Astrocyte (in vitro differentiated cells and primary cell): ENCODE measurements around the gene NOS1. TPM values are rescaled to one million over a fixed set of nuclear protein-coding genes. Genes with fewer than 3 reads are reported as not detected.

Experiments used
- DNase-seq: peaks from one replicate; pipeline ENCODE4 v3.0.0-alpha.2; 2010; ENCODE audit warnings: low read depth
- FAIRE-seq: peaks from 2 replicates; lab custom pipeline; 2011; peaks lifted over from hg19 to GRCh38; lab: Jason Lieb, UNC
- H2AFZ ChIP-seq: 2 replicates; pipeline ENCODE4 v1.6.0; 2012; ENCODE audit warnings: low read depth, low read length, inconsistent platforms
- H3K27ac ChIP-seq: 2 replicates; pipeline ENCODE4 v1.5.1; 2011; ENCODE audit warnings: low read depth, low read length, inconsistent platforms
- H3K27me3 ChIP-seq: 2 replicates; pipeline ENCODE4 v1.6.0; 2011; ENCODE audit warnings: low read length, inconsistent platforms; ENCODE audit not compliant: insufficient read depth
- H3K36me3 ChIP-seq: 2 replicates; pipeline ENCODE4 v1.5.1; 2011; ENCODE audit warnings: low read length, inconsistent platforms; ENCODE audit not compliant: insufficient read depth
- H3K4me1 ChIP-seq: 2 replicates; pipeline ENCODE4 v1.5.1; 2011; ENCODE audit warnings: low read length, inconsistent platforms; ENCODE audit not compliant: insufficient read depth
- H3K4me2 ChIP-seq: 2 replicates; pipeline ENCODE4 v1.6.0; 2012; ENCODE audit warnings: low read length, inconsistent platforms
- H3K4me3 ChIP-seq: 2 replicates; pipeline ENCODE4 v1.5.1; 2011; ENCODE audit warnings: low read depth, mild to moderate bottlenecking, low read length, inconsistent platforms; ENCODE audit not compliant: insufficient read depth
- H3K79me2 ChIP-seq: 2 replicates; pipeline ENCODE4 v1.6.0; 2012; ENCODE audit warnings: mild to moderate bottlenecking, low read length, inconsistent platforms; ENCODE audit not compliant: insufficient read depth
- H3K9ac ChIP-seq: 2 replicates; pipeline ENCODE4 v1.6.0; 2012; ENCODE audit warnings: mild to moderate bottlenecking, low read length, inconsistent platforms
- H3K9me3 ChIP-seq: 2 replicates; pipeline ENCODE4 v1.5.1; 2012; ENCODE audit warnings: low read depth, mild to moderate bottlenecking, low read length, inconsistent platforms; ENCODE audit not compliant: insufficient read depth
- H4K20me1 ChIP-seq: 2 replicates; pipeline ENCODE4 v1.6.0; 2012; ENCODE audit warnings: low read length, inconsistent platforms; ENCODE audit not compliant: insufficient read depth
- H3K27ac Mint-ChIP-seq: one replicate; pipeline ENCODE4 v1.8.0; 2021; ENCODE audit warnings: mild to moderate bottlenecking, mixed read lengths; ENCODE audit not compliant: unreplicated experiment
- H3K27me3 Mint-ChIP-seq: one replicate; pipeline ENCODE4 v1.8.0; 2021; ENCODE audit warnings: low read depth, mixed read lengths; ENCODE audit not compliant: unreplicated experiment
- H3K36me3 Mint-ChIP-seq: one replicate; pipeline ENCODE4 v1.8.0; 2021; ENCODE audit warnings: low read depth, mixed read lengths; ENCODE audit not compliant: unreplicated experiment
- H3K4me1 Mint-ChIP-seq: one replicate; pipeline ENCODE4 v1.8.0; 2021; ENCODE audit warnings: low read depth, mixed read lengths; ENCODE audit not compliant: unreplicated experiment
- H3K4me3 Mint-ChIP-seq: one replicate; pipeline ENCODE4 v1.8.0; 2021; ENCODE audit warnings: mild to moderate bottlenecking, moderate library complexity, mixed read lengths; ENCODE audit not compliant: unreplicated experiment
- H3K9me3 Mint-ChIP-seq: one replicate; pipeline ENCODE4 v1.8.0; 2021; ENCODE audit warnings: mild to moderate bottlenecking, mixed read lengths; ENCODE audit not compliant: unreplicated experiment
- CTCF ChIP-seq: IDR thresholded peaks from 2 replicates; pipeline ENCODE4 v1.5.1; 2011; ENCODE audit warnings: low read depth, mild to moderate bottlenecking, inconsistent platforms, low read length, moderate library complexity; ENCODE audit not compliant: insufficient read depth
- EZH2 ChIP-seq: IDR thresholded peaks from 2 replicates; pipeline ENCODE4 v1.6.1; 2012; ENCODE audit warnings: mild to moderate bottlenecking, low read length, inconsistent platforms; ENCODE audit not compliant: insufficient read depth
- total RNA-seq: library from RNA; stranded (reverse); gene quantifications from 2 replicates; pipeline ENCODE4 v1.2.1, GENCODE V29; 2021

Gene NOS1
- total RNA-seq, 1 donor from 2014 or later = 0.05 TPM

GRCh38 chr12:117167769-117168168 is 193.7 kb downstream of the NOS1 start:
- H3K9me3 Mint-ChIP-seq = no peaks in the 10 kb centered on the region
- TF ChIP-seq CTCF (no peak), EZH2 (no peak)
- H3K79me2 ChIP-seq = no peaks in the 10 kb centered on the region
- H3K36me3 ChIP-seq = peaks cover 37% of the 10 kb centered on the region
- no peak overlapping the region for H3K4me3 ChIP-seq
- H3K4me1 ChIP-seq = no peaks in the 10 kb centered on the region
- H3K9me3 ChIP-seq = no peaks in the 10 kb centered on the region
- no peak overlapping the region for H3K27ac Mint-ChIP-seq
- DNase-seq = no peak
- H3K4me1 Mint-ChIP-seq = no peaks in the 10 kb centered on the region
- no peak overlapping the region for H2AFZ ChIP-seq
- H3K4me3 Mint-ChIP-seq = no peak overlapping the region
- H3K36me3 Mint-ChIP-seq = peaks cover 22% of the 10 kb centered on the region
- no peaks in the 10 kb centered on the region for H3K27me3 Mint-ChIP-seq
- no peak overlapping the region for H3K27ac ChIP-seq
- H3K4me2 ChIP-seq = no peak overlapping the region
- no peak for FAIRE-seq
- no peak overlapping the region for H3K9ac ChIP-seq
- H4K20me1 ChIP-seq = peaks cover 4% of the 10 kb centered on the region
- H3K27me3 ChIP-seq = no peaks in the 10 kb centered on the region

GRCh38 chr12:117166107-117166506 is 195.3 kb downstream of the NOS1 start:
- Histone ChIP-seq H2AFZ (no peak overlapping the region), H3K9ac (no peak overlapping the region), H3K4me3 (no peak overlapping the region), H4K20me1 (peaks cover 4% of the 10 kb centered on the region), H3K36me3 (peaks cover 37% of the 10 kb centered on the region), H3K4me1 (no peaks in the 10 kb centered on the region), H3K27me3 (no peaks in the 10 kb centered on the region), H3K9me3 (no peaks in the 10 kb centered on the region), H3K79me2 (no peaks in the 10 kb centered on the region), H3K4me2 (no peak overlapping the region), H3K27ac (no peak overlapping the region)
- TF ChIP-seq EZH2 (no peak), CTCF (no peak)
- Mint-ChIP-seq H3K4me1 (no peaks in the 10 kb centered on the region), H3K9me3 (no peaks in the 10 kb centered on the region), H3K36me3 (peaks cover 27% of the 10 kb centered on the region), H3K27ac (no peak overlapping the region), H3K27me3 (no peaks in the 10 kb centered on the region), H3K4me3 (no peak overlapping the region)
- FAIRE-seq (no peak), DNase-seq (no peak)

GRCh38 chr12:117165342-117165741 is 196.1 kb downstream of the NOS1 start:
- Histone ChIP-seq H3K27ac (no peak overlapping the region), H3K36me3 (peaks cover 38% of the 10 kb centered on the region), H3K9ac (no peak overlapping the region), H3K4me1 (no peaks in the 10 kb centered on the region), H3K4me3 (no peak overlapping the region), H3K79me2 (no peaks in the 10 kb centered on the region), H3K27me3 (no peaks in the 10 kb centered on the region), H2AFZ (no peak overlapping the region), H4K20me1 (peaks cover 4% of the 10 kb centered on the region), H3K9me3 (no peaks in the 10 kb centered on the region), H3K4me2 (no peak overlapping the region)
- Mint-ChIP-seq H3K9me3 (no peaks in the 10 kb centered on the region), H3K36me3 (peaks cover 27% of the 10 kb centered on the region), H3K4me1 (no peaks in the 10 kb centered on the region), H3K27me3 (no peaks in the 10 kb centered on the region), H3K4me3 (no peak overlapping the region), H3K27ac (no peak overlapping the region)
- FAIRE-seq (no peak), DNase-seq (no peak)
- no peak for TF ChIP-seq CTCF
- no peak for TF ChIP-seq EZH2
